HG02759 (cell line): ENCODE results near the gene CILP.
"Not testable (repeated sequence)": the region's sequence is repeated elsewhere in the genome, so short reads cannot be mapped to it uniquely, and the experiment has no call there.

Source experiments
- ATAC-seq: cut with Tn5 transposase; IDR thresholded peaks from one replicate; pipeline ENCODE4 v1.9.1; 2021; ENCODE audit warnings: mild to moderate bottlenecking, moderate library complexity; ENCODE audit not compliant: unreplicated experiment

The CILP gene

DNA sequence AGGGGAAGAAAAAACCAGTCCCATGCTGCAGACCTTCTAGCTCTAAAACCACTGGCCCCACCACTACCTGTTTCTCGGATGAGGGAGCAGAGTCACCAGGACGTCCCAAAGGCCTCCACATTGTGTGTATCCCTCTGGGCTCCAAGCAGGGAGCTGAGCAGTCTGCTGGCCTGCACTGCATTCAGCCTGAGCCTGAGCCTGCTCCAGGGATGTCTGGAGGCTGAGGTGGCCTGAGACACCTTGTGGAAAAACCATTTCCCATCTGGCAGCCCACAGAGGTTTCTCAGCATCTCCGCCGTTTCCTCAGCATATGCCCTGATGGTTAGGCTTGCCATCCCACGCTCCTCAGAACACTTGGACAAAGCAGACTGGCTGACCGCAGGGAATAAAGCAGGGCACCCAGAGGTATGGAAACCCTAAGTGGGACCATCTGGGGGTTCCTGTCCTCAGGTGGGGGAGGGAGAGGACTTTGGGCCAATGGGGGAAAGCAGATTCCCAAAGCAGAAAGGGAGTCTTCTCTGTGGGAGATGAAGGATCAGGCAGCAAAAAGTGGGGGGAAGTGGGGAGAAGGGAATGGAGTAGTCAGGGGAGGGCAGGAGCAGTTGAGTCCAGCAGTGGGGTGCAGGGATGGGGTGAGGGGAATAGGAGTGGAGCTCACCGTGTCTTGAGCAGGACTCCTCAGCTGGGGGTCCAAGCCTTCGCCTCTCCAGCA, at the start of gene CILP:
Gene CILP, minus strand, starts transcription at position 704 of the 712 bp plus-strand sequence. CDS start 1,718 bp downstream, outside the sequence.
- no peak for ATAC-seq

DNA sequence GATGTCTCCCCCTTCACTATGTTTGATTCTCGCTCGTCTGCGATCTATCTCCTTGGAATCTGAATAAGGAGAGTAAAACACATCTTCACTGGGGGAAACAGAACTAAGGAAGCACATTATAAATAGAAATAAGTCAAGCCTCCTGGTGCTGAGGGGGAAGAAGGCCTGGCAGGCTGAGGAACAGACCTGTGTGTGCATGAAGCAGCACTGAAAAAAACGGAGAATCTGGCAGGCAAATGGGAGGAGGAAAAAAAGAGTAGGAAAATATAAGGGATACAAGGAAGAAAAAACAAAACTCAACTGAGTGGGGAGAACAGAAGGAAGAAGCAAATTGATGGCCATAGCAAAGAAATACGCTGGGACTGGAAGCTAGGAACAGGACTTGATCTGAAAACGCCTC, 49.7 kb upstream of the CILP start:
- no peak for ATAC-seq

GRCh38 chr15:65259367-65259797, 48.1 kb upstream of the CILP start:
- no peak for ATAC-seq

- ATAC-seq: no peak
These were observed 47.3 kb upstream of the CILP start for GRCh38 chr15:65258375-65259262.

GRCh38 chr15:65255486-65256140, 44.3 kb upstream of the CILP start:
- no peak for ATAC-seq

DNA sequence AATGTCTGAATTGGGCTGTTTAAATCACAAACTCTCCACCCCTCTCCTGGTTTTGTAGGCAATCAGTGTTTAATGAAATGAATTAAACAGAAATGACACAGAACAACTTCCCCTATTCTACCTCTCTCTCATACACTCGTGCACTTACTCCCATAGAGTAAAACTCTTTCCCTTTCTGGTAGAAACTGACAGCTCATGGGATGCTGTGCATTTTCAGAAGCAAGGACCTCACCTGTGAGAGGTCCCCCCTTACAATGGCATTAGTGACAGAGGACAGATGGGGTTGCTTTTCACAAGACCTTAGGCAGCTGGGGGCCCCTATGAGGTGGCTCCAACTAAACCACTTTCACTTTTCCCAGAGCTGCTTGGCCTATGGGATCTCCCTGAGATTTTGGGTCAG, 43.5 kb upstream of the CILP start:
- ATAC-seq: no peak

- ATAC-seq: no peak
These were observed 43.1 kb upstream of the CILP start for GRCh38 chr15:65254356-65254755.

DNA sequence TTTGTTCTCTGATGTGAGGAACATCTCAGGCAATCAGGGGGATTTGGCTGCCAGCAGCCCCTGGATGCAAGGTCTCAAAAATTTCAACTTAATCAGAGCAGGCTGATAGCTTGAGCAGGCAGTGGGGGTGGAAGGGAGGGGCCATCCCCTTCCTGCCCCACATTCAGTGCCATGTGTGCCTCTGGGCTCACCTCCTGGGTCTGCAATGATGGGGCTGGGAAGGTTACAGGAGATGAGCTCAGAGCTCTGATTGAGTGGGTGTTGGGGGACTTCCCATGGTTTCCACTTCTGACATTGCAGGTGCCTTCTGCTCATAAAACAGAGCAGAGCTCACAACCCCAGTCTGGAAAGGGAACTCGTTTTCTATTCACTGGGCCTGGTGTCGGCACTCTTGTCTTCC, 38.4 kb upstream of the CILP start:
- ATAC-seq: peak; percentile 87

- no peak for ATAC-seq
These were observed 37.4 kb upstream of the CILP start for GRCh38 chr15:65248511-65249255.

- no peak for ATAC-seq
These were observed 35.7 kb upstream of the CILP start for GRCh38 chr15:65246939-65247338.

GRCh38 chr15:65246026-65246714, 34.9 kb upstream of the CILP start:
- ATAC-seq: no peak

DNA sequence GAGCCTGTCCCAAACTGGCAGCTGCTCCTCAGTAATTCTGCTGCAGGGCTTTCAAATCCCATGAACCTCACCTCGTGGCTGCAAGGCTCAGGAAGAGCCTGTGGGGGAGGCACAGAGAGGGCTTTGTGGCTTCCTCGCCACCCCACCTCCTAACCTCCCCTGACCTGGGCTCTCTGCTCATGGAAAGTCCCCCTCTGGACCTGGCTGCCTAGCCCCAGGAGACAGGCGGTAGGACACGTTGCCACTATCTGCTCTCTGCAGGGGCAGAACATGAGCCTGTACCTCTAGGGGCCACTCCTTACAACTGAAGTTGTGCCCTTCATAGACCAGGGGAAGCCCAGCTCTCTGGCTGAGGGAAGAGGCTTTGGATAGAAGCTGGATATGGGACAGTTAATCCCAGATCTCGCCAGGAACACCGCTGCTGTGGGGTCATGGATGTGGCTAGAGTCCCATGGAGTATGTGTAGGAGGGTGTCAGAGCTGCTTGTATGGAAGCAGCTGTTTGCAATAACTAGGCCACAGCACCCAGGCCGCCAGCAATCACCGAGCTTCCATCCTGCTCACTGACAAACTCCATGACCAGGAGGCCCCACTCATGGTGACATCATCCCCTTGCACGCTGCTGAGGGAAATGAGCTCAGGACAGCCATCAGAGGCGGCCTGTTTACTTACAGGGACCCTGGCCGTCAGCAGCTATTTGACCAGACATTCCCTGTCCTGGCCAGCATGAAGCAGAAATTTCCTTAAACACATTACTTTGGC, 34.0 kb upstream of the CILP start:
- ATAC-seq: no peak

GRCh38 chr15:65244638-65245037, 33.4 kb upstream of the CILP start:
- ATAC-seq: no peak

GRCh38 chr15:65236443-65236842, 25.2 kb upstream of the CILP start:
- not testable (repeated sequence) for ATAC-seq

GRCh38 chr15:65233696-65234095, 22.4 kb upstream of the CILP start:
- ATAC-seq: no peak

- ATAC-seq: no peak
These were observed 21.2 kb upstream of the CILP start for GRCh38 chr15:65232520-65232919.

DNA sequence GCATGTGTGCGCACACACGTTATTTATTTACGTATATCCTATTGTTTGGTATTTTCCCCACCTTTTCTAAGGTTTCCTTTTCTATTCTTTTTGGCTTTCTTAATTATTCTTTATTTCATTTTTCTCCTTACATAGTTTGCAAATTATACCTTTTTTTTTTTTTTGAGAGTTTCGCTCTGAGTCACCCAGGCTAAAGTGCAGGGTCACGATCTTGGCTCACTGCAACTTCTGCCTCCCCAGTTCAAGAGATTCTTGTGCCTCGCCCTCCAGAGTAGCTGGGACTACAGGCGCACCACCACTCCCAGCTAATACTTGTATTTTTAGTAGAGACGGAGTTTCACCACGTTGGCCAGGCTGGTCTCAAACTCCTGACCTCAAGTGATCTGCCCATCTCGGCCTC, 20.0 kb upstream of the CILP start:
- no peak for ATAC-seq

DNA sequence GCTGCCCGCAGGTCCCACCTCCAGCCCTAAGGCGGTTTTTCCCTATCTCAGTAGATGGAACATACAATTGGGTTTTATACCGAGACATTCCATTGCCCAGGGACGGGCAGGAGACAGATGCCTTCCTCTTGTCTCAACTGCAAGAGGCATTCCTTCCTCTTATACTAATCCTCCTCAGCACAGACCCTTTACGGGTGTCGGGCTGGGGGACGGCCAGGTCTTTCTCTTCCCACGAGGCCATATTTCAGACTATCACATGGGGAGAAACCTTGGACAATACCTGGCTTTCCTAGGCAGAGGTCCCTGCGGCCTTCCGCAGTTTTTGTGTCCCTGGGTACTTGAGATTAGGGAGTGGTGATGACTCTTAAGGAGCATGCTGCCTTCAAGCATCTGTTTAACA, 15.6 kb upstream of the CILP start:
- ATAC-seq: not testable (repeated sequence)

DNA sequence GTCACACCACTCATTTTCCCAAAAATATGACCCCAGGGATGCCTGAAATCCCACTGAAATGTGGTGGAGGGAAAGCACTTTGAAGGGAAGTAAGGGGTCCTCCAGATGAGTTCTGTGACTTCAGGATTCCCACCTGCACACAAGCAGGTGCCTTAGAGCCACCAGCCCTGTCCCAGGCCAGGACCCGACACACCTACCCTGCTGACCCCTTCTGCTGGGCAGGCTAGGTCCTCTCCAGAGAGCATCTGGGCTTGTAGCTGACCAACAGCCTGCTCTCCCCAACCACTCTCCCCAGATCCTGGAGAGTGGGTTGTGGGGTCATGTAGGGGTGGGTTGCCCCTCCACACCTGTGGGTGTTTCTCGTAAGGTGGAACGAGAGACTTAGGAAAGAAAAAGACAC, 14.9 kb upstream of the CILP start:
- no peak for ATAC-seq

GRCh38 chr15:65223996-65224395, 12.7 kb upstream of the CILP start:
- no peak for ATAC-seq
